GM18951 (cell line): ENCODE results near the gene DYNLT1.

Source experiments
- POLR2A ChIP-seq: IDR thresholded peaks from 4 replicates; pipeline ENCODE4 v1.6.1; 2011; ENCODE audit warnings: mild to moderate bottlenecking; ENCODE audit not compliant: insufficient read length, insufficient read depth; ENCODE audit errors: extremely low read depth
- in situ Hi-C: fragments of 300-500 bp; cut with MboI; formaldehyde crosslinking; loops from one replicate; pipeline ENCODE4 v1.12.0; 2022; ENCODE audit warnings: low sequenced_read_pairs, mixed read lengths, inconsistent platforms; ENCODE audit not compliant: unreplicated experiment

Gene DYNLT1

DNA sequence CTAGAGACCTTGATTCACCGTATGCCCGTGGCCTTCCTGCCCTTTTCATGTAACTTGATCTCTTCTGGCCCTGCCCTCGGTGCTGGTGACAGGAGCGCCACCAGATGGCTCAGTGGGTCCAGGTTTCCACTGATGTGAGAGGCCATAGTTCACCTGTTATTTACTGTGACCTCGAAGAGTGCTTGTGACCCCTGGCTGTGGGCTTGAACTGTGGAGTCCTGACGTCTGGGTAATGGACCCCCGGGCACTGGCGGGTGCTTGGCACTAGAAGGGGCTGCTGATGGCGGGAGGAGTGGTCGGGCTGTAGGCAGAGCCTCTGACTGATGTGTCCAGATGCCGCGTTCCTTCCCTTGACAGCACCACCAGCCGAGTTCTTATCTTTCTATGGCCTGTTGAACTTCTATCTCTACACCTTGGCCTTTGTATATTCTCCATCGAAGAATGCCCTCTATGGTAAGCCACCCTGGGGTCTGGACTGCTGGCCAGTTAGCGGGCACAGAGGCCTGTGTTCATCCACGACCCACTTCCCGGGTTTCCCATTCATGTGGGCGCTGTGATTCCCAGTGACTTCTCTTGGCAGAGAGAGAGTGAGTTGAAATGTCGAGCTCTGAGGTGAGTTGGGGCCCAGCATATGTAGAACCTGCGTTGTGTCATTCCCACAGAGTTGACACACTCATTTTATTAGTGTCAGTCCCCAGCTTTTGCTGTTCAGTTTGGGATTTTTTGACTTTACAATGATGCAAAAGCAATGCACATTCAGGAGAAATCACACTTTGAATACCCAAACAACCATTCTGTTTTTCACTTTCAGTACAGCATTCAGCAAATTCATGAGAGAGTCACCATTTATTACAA is 14.9 kb downstream of the DYNLT1 start:
- TF ChIP-seq POLR2A = no peak
- in situ Hi-C loops = no loop called here

- TF ChIP-seq POLR2A = no peak
- in situ Hi-C loops = no loop called here
Observed at GRCh38 chr6:158628542-158628941, 16.0 kb downstream of the DYNLT1 start.

GRCh38 chr6:158627940-158628211 is 16.7 kb downstream of the DYNLT1 start:
- TF ChIP-seq POLR2A = no peak
- in situ Hi-C loops = no loop called here

DNA sequence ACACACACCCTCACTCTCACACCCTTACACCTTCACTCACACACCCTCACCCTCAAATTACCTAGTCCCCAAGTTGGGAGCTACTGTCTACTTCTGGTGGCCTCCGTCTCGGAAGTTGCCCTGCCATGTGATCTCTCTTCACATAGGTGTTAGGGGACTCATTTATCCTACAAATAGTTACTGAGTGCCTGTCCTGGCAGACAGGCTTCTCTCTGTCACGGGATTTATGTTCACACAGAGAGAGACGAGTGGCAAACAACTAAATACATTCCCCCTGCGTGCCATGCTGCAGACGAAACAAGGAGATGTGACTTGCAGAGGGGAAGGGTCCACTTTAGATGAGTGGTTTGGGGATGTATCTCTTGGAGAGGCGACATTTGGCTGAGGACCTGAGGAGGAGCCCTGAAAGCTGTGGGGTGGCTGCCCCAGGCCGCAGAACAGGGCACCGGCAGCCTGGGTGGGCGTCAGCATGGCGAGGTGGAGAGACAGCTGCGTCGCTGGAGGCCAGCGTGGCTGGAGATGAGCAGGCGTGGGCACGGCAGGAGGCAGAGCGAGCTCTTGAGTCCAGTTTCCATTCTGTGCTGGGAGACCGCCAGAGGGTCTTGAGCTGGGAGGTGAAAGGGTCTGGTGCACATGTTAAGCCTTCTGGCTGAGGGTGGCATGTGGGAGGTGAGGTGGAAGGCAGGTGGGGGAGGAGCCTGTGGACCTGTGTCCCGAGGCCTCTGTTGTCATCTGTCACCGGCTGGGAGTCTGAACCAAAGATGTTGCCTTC is 17.2 kb downstream of the DYNLT1 start:
- TF ChIP-seq POLR2A = no peak
- in situ Hi-C loops = no loop called here

GRCh38 chr6:158626360-158627167 is 18.0 kb downstream of the DYNLT1 start:
- in situ Hi-C loops = no loop called here

DNA sequence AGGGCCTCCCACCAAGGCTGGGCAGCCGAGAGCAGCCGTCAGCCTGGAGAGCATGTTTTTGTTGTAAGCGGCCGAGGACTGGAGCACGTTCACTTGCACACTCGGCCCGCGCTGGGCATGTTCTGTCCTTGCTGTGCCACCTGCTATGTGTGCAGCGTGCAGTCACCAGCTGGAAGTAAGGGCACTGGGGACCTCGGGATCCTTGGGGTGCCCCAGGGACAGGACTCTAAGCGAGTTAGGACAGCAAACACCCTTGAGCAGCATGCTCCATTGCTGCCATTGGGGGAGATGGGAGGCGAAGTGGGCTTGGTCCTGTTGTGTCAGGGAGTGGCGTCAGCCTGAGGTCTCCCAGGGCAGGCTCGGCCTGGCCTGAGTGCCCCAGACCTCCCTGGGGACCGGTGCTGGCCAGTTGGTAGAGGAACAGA is 18.6 kb downstream of the DYNLT1 start:
- TF ChIP-seq POLR2A = no peak
- in situ Hi-C loops = no loop called here

More at GRCh38 chr6:158626360-158627167, 18.0 kb downstream of the DYNLT1 start:
- TF ChIP-seq POLR2A = no peak

DNA sequence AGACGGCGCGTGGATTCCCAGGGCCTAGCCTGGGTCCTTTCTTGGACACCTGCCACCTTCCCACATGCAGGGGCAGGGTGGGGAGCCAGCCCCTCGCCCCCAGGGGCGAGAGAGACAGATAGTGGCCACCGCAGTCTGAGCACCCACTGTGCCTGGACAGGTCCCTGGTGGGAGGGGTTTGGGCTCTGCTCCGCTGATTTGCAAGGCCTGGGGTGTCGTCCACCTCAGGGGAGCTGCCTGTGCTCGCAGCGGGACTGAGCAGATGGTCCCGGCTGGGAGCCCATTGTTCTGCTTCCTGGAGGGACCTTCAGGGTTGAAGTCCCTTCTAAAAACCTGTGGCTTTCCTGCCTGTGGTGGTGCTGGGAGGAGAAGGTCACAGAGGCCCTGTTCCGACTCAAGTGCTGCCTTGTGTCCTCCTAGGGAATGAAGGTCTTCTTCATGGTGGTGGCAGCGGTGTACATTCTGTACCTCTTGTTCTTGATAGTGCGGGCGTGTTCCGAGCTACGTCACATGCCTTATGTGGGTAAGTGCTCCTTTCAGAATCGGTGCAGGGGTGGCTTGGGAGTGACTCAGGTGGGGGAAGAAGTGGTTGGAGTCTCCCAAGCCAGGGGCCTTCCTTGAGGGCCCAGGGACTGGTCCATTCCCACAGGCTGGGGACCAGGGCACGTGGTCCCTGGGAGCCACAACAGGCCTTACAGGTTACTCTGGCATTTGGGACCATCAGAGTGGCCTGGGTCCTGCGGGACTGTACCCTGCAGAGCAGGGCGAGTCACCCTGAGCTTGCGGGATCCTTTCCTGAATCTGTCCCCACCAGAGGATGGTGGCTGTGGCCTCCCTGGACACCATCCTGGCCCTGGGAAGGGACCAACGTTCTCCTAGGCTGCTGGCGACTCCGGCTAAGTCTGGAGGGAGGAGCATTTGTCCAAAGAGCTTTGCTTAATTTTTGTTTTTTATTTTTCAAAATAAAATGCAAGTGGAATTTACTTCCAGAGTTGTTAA is 19.6 kb downstream of the DYNLT1 start:
- no peak for TF ChIP-seq POLR2A
- in situ Hi-C loops = no loop called here

DNA sequence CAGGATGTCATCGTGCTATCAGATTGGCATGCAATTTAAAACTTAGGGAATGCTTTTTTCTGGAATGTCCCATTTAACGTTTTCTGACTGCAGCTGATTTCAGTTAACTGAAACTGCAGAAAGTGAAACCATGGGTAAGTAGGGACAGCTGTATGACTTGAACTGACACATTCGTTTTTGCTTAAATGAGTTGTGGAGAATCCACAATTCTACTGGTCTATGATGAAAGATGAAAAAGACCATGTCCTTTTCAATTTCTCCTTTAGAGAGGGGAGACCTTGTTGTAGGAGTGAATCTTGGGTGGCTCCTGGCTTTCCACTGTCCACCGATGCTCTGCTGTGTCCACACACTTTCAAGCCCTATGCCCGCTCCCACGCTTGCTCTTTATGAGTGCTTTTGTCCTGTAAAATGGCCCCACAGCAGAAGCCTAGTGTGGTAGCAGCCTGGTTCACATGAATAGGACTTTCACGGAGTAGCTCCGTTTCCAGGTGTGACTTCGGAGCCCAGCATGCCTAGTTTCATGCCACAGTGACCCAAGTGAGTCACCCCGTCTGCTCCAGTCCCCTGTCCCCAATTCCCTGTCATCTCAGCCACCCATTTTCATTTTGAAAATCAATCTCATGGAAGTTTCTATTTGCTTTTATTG is 21.9 kb downstream of the DYNLT1 start:
- TF ChIP-seq POLR2A = no peak
- in situ Hi-C loops = no loop called here

DNA sequence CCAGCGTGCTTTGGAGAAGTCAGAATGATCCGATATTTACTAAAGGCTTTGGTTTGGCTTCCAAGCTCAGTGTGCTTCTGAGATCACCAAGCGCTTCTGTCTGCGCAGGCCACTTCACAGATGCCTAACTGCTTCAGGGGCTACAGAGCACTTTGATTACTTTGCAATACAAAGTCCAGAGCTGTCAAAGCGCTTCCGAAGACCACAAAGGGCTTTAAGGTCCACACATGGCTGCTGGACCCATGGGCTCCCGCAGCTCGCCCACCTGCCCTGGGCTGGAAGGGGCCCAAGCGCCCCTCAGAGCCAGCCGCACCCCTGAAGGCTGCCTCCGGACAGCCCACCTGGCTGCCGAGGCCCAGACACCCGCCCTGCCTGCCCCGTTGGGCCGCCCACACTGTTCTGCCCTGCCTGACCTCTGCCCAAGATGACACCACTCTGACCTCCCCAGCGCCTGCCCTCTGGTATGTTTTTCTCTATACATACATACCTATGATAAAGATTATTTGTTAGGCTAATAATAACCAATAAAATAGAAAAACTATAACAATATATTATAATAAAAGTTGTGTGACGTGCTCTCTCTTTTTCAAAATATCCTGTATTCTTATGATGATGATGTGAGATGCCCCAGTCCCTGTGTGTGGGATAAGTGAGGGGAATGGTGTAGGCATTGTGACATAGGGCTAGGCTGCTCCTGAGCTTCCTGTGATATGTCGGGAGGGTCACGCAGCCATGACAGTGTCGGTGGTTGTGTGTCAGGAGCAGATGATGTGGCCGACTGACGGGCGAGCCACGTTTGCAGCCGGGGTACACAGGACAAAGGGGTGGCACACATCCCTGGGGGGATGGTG is 22.6 kb downstream of the DYNLT1 start:
- in situ Hi-C loops = no loop called here

DNA sequence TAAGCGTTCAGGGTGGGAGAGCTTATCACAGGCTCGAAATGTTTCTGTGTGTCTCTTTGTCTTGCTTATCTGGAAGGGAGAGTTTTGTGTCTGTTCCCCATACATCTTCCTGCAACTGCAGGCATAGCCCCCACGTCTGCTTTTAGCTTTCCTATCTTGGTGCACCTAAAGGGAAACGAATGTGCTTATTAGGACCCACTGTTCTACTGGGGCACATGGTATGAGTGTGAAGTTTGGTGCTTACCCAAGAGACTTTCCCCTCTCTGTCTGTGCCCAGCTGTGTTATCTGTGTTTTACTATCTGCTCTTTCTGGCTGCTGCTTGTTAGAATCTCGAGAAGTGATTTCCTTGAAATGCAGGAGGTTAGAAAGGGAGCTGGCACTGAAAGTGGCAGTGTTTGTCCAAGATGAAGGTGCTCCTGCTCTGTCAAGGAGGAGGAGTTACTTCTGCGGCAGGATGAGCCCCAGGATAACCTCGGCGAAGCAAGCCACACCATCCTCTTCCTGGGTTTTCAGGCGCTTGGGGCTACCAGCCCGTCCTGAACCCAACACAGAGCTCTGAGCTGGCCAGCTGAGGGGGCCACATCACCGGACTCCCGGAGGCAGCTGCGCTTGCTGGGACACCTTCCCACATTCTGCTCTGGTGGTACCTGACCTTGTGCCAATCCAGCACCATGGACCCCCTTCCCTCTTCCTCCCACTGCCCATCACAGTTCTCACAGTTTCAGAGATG is 23.4 kb downstream of the DYNLT1 start:
- no peak for TF ChIP-seq POLR2A
- in situ Hi-C loops = no loop called here

More for the DNA sequence above, 22.6 kb downstream of the DYNLT1 start:
- no peak for TF ChIP-seq POLR2A
